Lower leg skin (tissue), 4 donors: ENCODE measurements around the gene HECTD4. TPM values are rescaled to one million over a fixed set of nuclear protein-coding genes. Genes with fewer than 3 reads are reported as not detected.
A peak's percentile ranks its signal among the peaks of the same experiment; 100 is the strongest.

Experiments
- DNase-seq, 2 donors: peaks; one replicate each; pipeline ENCODE4 v3.0.0-alpha.2; 2019; ENCODE audit warnings: low spot score in 2 of 2
- H3K4me3 ChIP-seq: fragments of 200-600 bp; sonication (generic); 2 replicates; pipeline ENCODE4 v1.5.1; 2017; ENCODE audit warnings: mild to moderate bottlenecking, low read depth; ENCODE audit not compliant: poor library complexity, severe bottlenecking
- CTCF ChIP-seq, 3 donors: fragments of 450-650 bp; IDR thresholded peaks; one replicate each; pipeline ENCODE4 v1.5.1; 2016; ENCODE audit warnings: antibody characterized with exemption in 3 of 3, mild to moderate bottlenecking in 3 of 3, moderate library complexity in 2 of 3
- POLR2A ChIP-seq, 2 donors: fragments of 450-650 bp; IDR thresholded peaks; one replicate each; pipeline ENCODE4 v1.6.1; 2016 to 2017; ENCODE audit warnings: antibody characterized with exemption in 2 of 2, mild to moderate bottlenecking in 1 of 2, moderate library complexity in 1 of 2
- WGBS, 2 donors: methylation state at CpG; one replicate each; pipeline ENCODE4 v1.1.5; 2018; 5-methylcytosine and 5-hydroxymethylcytosine counted together
- intact Hi-C: fragments of 100-400 bp; cut with DNase I; formaldehyde crosslinking; loops from one replicate; pipeline ENCODE4 v1.15.0; 2023; ENCODE audit warnings: low total_unique reads
- total RNA-seq, 4 donors: library from RNA; depleted of rRNA; stranded (reverse); fragments of >200 nt; gene quantifications; one replicate each; pipeline ENCODE4 v1.1.0, GENCODE V29; 2016

HECTD4 gene
- total RNA-seq, 4 donors from 2014 or later = 33.2 to 70.6 (median 35.5) TPM

GRCh38 chr12:112425582-112426382, 43.6 kb upstream of the HECTD4 start:
- 91 to 98% methylated on average over 7 of the region's 7 CpGs for WGBS, 2 donors

GRCh38 chr12:112424126-112424525, 41.9 kb upstream of the HECTD4 start:
- DNase-seq = no peak
- intact Hi-C loops = no loop called here
- no peak overlapping the region for H3K4me3 ChIP-seq
- TF ChIP-seq POLR2A (IDR thresholded peaks at IDR 0.05) (no peak), CTCF (IDR thresholded peaks at IDR 0.05) (no peak)
- 85 to 90% methylated on average over 3 of the region's 3 CpGs for WGBS, 2 donors

More at GRCh38 chr12:112425582-112426382, 43.6 kb upstream of the HECTD4 start:
- no peak overlapping the region for H3K4me3 ChIP-seq
- TF ChIP-seq CTCF (IDR thresholded peaks at IDR 0.05) (no peak), POLR2A (IDR thresholded peaks at IDR 0.05) (no peak)
- intact Hi-C loops = no loop called here
- DNase-seq = no peak

- no peak overlapping the region for H3K4me3 ChIP-seq
- peak in 1 of 2 donors; percentile 79 for DNase-seq
- TF ChIP-seq POLR2A (IDR thresholded peaks at IDR 0.05) (no peak), CTCF (IDR thresholded peaks at IDR 0.05) (no peak)
- WGBS, 2 donors = 36 to 39% methylated on average over 5 of the region's 5 CpGs
- intact Hi-C loops = no loop called here
Observed at GRCh38 chr12:112422531-112422930, 40.3 kb upstream of the HECTD4 start.

GRCh38 chr12:112421363-112421762, 39.1 kb upstream of the HECTD4 start:
- intact Hi-C loops = no loop called here
- TF ChIP-seq CTCF (IDR thresholded peaks at IDR 0.05) = no peak
- TF ChIP-seq POLR2A (IDR thresholded peaks at IDR 0.05) = no peak
- DNase-seq = no peak
- H3K4me3 ChIP-seq = no peak overlapping the region
- 96% methylated on average over 1 of the region's 1 CpG for WGBS, 2 donors

- intact Hi-C loops = no loop called here
- no peak for DNase-seq
- TF ChIP-seq CTCF (IDR thresholded peaks at IDR 0.05) (no peak), POLR2A (IDR thresholded peaks at IDR 0.05) (no peak)
- WGBS, 2 donors = 74 to 81% methylated on average over 3 of the region's 3 CpGs
- no peak overlapping the region for H3K4me3 ChIP-seq
Observed at GRCh38 chr12:112420740-112421139, 38.5 kb upstream of the HECTD4 start.
